GM12892 (cell line): ENCODE data around the gene TSHZ1.

Experiments
- POLR2A ChIP-seq: IDR thresholded peaks from 2 replicates; pipeline ENCODE4 v1.6.1; 2011; ENCODE audit warnings: low read depth, low read length, control low read depth
- POLR2AphosphoS5 ChIP-seq: IDR thresholded peaks from 2 replicates; pipeline ENCODE4 v1.6.1; 2011; ENCODE audit warnings: low read depth, low read length, control low read depth
- TAF1 ChIP-seq: IDR thresholded peaks from 2 replicates; pipeline ENCODE4 v1.6.1; 2011; ENCODE audit warnings: low read depth, mild to moderate bottlenecking, control low read depth, low read length, borderline replicate concordance

GRCh38 chr18:75198036-75198435 lies 12.6 kb upstream of the TSHZ1 start:
- TF ChIP-seq POLR2AphosphoS5, result no peak
- TF ChIP-seq TAF1, result no peak
- no peak for TF ChIP-seq POLR2A
